Activated T-cell treated with anti-CD3 and anti-CD28 coated beads, Interleukin-2, amount 50 U/mL, for 72 hours (primary cell): ENCODE measurements around the gene TICAM2. TPM values are rescaled to one million over a fixed set of nuclear protein-coding genes. Genes with fewer than 3 reads are reported as not detected.

Experiments used
- ATAC-seq, 2 donors: fragments of 150-1000 bp; cut with Tn5 transposase; replicated peaks in 1 of 2; 2 replicates each; pipeline ENCODE4 v1.10.0; 2021; ENCODE audit warnings: moderate library complexity in 2 of 2, mild to moderate bottlenecking in 1 of 2
- DNase-seq, 2 donors: peaks; one replicate each; pipeline ENCODE4 v3.0.0; 2021 to 2022; ENCODE audit warnings: mixed read lengths in 1 of 2
- H3K27ac Mint-ChIP-seq: one replicate; pipeline ENCODE4 v1.8.0; 2022; ENCODE audit warnings: mild to moderate bottlenecking, moderate library complexity, mixed read lengths
- H3K27me3 Mint-ChIP-seq: one replicate; pipeline ENCODE4 v1.8.0; 2022; ENCODE audit warnings: low read depth, mixed read lengths
- H3K36me3 Mint-ChIP-seq, 2 donors: one replicate each; pipeline ENCODE4 v1.8.0; 2022; ENCODE audit warnings: mixed read lengths in 2 of 2, mild to moderate bottlenecking in 1 of 2; ENCODE audit not compliant: insufficient read depth in 2 of 2
- H3K4me1 Mint-ChIP-seq: one replicate; pipeline ENCODE4 v1.8.0; 2022; ENCODE audit warnings: low read depth, mixed read lengths
- H3K4me3 Mint-ChIP-seq, 2 donors: one replicate each; pipeline ENCODE4 v1.8.0; 2022; ENCODE audit warnings: mild to moderate bottlenecking in 2 of 2, mixed read lengths in 2 of 2, moderate library complexity in 2 of 2
- H3K9me3 Mint-ChIP-seq, 2 donors: one replicate each; pipeline ENCODE4 v1.8.0; 2022; ENCODE audit warnings: mixed read lengths in 2 of 2
- total RNA-seq, 2 donors: library from RNA; stranded (reverse); gene quantifications; one replicate each; pipeline ENCODE4 v1.2.3, GENCODE V29; 2022

The TICAM2 gene
- total RNA-seq, 2 donors from 2014 or later = 0.77 to 2.1 TPM

- H3K27me3 Mint-ChIP-seq = peaks cover 15% of the 10 kb centered on the region
- DNase-seq (no peak), ATAC-seq (no peak)
- H3K36me3 Mint-ChIP-seq = no peaks in the 10 kb centered on the region
- no peaks in the 10 kb centered on the region for H3K9me3 Mint-ChIP-seq
- peaks cover 18% of the 10 kb centered on the region for H3K4me1 Mint-ChIP-seq
- H3K27ac Mint-ChIP-seq = peak overlapping the region; percentile 68
- H3K4me3 Mint-ChIP-seq = peak overlapping the region in 1 of 2 donors; percentile 71
These were observed 25.1 kb upstream of the TICAM2 start for GRCh38 chr5:115627295-115627865.

GRCh38 chr5:115626445-115626823, 24.2 kb upstream of the TICAM2 start:
- Mint-ChIP-seq H3K36me3 (peaks cover 0 to 1% of the 10 kb centered on the region in 2 donors), H3K27ac (peak overlapping the region; percentile 93), H3K27me3 (peaks cover 8% of the 10 kb centered on the region), H3K4me3 (no peak overlapping the region), H3K9me3 (no peaks in the 10 kb centered on the region), H3K4me1 (peaks cover 25% of the 10 kb centered on the region)
- no peak for DNase-seq
- peak; percentile 22 to 34 for ATAC-seq

DNA sequence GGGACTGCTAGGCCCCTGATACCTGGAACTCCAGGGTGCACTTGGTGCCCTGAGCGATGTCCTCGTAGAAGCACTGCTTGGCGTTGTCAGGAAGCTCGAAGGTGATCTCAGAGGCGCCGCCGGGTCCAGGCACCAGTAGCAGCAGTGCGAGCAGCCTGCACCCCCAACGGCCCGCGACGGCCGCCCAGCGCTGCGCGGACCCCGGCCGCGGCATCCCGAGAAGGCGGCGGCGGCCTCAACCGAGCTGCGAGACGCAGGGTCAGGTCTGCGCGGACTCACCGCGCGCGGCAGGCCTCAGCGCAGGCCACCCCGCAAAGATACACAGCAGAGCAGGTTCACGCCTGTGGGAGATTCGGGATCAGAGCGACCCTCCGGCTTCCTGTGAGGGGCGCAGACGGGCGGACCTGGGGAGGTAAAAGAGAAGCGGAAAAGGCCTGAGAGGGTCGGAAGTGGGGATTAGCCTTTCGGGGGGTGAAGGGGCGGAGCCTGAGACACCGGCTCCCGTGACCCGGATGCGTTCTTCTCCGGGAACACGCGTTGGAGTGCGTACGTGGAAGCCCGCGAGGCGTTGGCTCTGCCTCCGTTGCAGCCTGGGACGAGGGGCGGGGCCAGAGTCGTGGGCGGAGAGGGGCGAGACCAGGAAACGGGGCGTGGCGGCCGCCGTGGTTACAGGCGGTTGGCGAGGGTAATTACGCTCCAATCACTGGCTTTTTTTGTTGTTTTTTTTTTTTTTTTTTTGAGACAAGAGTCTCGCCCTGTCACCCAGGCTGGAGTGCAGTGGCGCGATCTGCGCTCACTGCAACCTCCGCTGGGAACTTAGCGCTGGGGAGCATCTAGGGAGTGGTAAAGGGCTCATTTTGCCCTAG, 23.5 kb upstream of the TICAM2 start, which contains the start of gene TMED7:
TSS of gene TMED7 (minus strand) at position 458 of the 866 bp plus-strand sequence. CDS start at position 214, 244 bp downstream.
- no peak within 1 kb of the TSS for H3K4me3 Mint-ChIP-seq
- H3K36me3 Mint-ChIP-seq = peaks cover 0 to 2% of the 10 kb centered on the region in 2 donors
- ATAC-seq = peak; percentile 93
- peak within 1 kb of the TSS; percentile 93 for H3K27ac Mint-ChIP-seq
- no peaks in the 10 kb centered on the region for H3K9me3 Mint-ChIP-seq
- H3K27me3 Mint-ChIP-seq = peaks cover 8% of the 10 kb centered on the region
- peak; percentile 100 for DNase-seq
- peaks cover 28% of the 10 kb centered on the region for H3K4me1 Mint-ChIP-seq

- Mint-ChIP-seq H3K36me3 (peaks cover 0 to 8% of the 10 kb centered on the region in 2 donors), H3K27me3 (peaks cover 6% of the 10 kb centered on the region), H3K4me3 (no peak overlapping the region), H3K9me3 (no peaks in the 10 kb centered on the region), H3K27ac (no peak overlapping the region), H3K4me1 (peaks cover 28% of the 10 kb centered on the region)
- DNase-seq (no peak), ATAC-seq (no peak)
These were observed 22.7 kb upstream of the TICAM2 start for GRCh38 chr5:115624994-115625393.

DNA sequence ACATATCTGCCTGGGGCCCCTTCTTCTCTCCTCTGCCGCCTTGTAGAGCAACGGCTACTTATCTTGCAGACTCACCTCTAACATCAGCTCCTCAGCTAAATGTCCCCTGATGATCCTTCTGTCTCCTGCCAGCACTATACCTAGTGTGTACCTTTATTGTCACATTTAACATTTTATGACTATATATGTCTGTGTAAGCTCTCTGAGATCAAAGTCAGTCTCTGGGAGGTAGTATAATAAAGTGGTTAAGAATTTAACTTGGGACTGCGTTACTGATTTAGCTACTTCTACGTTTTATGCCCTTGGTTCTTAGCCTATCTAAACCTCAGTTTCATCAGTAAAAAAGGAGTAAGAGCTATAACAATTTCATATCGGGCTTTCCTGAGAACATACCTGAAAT, 21.4 kb upstream of the TICAM2 start:
- ATAC-seq = no peak
- peaks cover 0 to 8% of the 10 kb centered on the region in 2 donors for H3K36me3 Mint-ChIP-seq
- H3K27ac Mint-ChIP-seq = no peak overlapping the region
- no peak for DNase-seq
- H3K4me1 Mint-ChIP-seq = peaks cover 28% of the 10 kb centered on the region
- H3K9me3 Mint-ChIP-seq = no peaks in the 10 kb centered on the region
- H3K27me3 Mint-ChIP-seq = no peaks in the 10 kb centered on the region
- no peak overlapping the region for H3K4me3 Mint-ChIP-seq

DNA sequence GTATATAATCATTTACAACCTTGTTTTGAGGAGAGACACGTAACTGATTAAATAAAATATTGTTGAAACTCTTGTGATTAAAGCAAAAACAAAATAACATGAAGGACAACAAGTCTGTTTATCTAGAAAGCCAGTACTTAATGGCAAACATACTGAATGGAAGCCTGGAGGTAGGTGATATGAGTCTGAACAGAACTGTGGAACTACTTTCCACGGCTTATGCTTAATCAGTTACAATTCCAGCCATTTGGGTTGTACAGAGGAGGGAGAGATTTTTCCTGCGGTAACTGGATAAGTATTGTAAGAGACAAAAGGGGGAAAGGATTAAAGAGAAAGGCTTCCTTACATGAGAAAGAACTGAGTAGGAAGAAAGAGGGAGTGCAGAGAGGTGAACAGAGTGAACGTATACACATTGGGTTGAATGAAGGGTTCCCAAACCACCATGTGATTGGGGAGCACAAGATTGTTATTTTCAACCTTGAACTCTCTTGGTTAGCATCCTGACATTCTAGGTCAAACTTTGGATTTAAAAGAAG, 19.2 kb upstream of the TICAM2 start:
- ATAC-seq (no peak), DNase-seq (no peak)
- H3K4me1 Mint-ChIP-seq = peaks cover 18% of the 10 kb centered on the region
- H3K27ac Mint-ChIP-seq = peak overlapping the region; percentile 47
- no peaks in the 10 kb centered on the region for H3K9me3 Mint-ChIP-seq
- H3K36me3 Mint-ChIP-seq = peaks cover 4 to 15% of the 10 kb centered on the region in 2 donors
- H3K4me3 Mint-ChIP-seq = peak overlapping the region in 1 of 2 donors; percentile 12
- no peaks in the 10 kb centered on the region for H3K27me3 Mint-ChIP-seq

DNA sequence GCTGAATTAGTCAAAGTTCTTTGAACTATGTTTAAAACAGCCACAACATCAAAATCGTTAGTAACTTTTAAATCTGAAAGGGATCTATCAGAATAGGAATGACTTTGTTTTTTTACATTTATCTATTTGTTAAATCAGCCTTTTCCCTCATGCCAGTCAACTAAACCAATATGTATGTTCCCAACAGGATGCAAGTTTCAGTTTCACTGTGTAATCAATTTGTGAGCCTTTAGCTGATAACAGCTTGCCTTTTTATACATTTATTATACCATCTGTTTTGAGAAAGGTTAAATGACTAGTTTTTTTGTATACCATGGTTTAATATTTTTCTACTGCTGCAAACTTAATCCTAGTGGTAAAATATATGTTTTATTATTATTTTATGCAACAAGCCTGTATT, 14.6 kb upstream of the TICAM2 start:
- peaks cover 5 to 17% of the 10 kb centered on the region in 2 donors for H3K36me3 Mint-ChIP-seq
- ATAC-seq (no peak), DNase-seq (no peak)
- no peaks in the 10 kb centered on the region for H3K27me3 Mint-ChIP-seq
- no peak overlapping the region for H3K4me3 Mint-ChIP-seq
- H3K27ac Mint-ChIP-seq = no peak overlapping the region
- no peaks in the 10 kb centered on the region for H3K9me3 Mint-ChIP-seq
- peaks cover 11% of the 10 kb centered on the region for H3K4me1 Mint-ChIP-seq

GRCh38 chr5:115616472-115616871, 14.2 kb upstream of the TICAM2 start:
- Mint-ChIP-seq H3K36me3 (peaks cover 5 to 16% of the 10 kb centered on the region in 2 donors), H3K9me3 (no peaks in the 10 kb centered on the region), H3K4me3 (no peak overlapping the region), H3K27ac (no peak overlapping the region), H3K4me1 (peaks cover 9% of the 10 kb centered on the region), H3K27me3 (no peaks in the 10 kb centered on the region)
- ATAC-seq (no peak), DNase-seq (no peak)

DNA sequence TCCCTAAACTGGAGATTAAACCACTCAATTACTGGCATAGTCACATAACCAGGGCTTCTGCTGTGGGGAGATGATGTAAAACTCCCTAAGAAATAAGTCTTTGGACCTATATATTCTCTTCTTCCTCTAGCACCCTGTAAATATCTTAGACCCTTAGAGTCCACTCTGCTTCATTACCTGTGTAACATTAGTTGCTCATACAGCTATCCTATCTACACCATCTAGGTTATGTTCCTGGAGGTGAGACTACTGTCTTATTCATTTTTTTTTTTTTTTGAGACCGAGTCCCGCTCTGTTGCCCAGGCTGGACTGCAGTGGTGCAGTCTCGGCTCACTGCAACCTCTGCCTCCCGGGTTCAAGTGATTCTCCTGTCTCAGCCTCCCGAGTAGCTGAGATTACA, 9.6 kb upstream of the TICAM2 start:
- peaks cover 5 to 6% of the 10 kb centered on the region in 2 donors for H3K36me3 Mint-ChIP-seq
- peaks cover 5% of the 10 kb centered on the region for H3K4me1 Mint-ChIP-seq
- no peaks in the 10 kb centered on the region for H3K27me3 Mint-ChIP-seq
- ATAC-seq = no peak
- H3K4me3 Mint-ChIP-seq = no peak overlapping the region
- H3K9me3 Mint-ChIP-seq = no peaks in the 10 kb centered on the region
- no peak overlapping the region for H3K27ac Mint-ChIP-seq
- DNase-seq = no peak

DNA sequence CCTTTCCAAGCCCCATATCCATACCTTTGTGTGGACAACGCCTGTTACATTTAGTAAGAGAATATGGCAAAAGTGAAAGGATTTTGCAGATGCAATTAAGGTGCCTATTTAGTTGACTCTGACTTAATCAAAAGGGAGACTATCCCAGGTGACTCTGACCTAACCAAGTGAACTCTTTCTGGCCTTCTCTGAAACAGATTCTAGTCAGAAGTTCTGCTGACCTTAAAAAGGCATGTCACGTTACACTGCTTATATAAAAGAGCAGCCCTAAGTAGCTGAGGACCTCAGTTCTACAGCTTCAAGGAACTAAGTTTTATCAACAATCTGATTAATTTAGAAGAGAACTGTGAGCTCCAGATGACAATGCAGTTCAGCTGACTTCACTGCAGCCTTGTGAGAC, 5.7 kb upstream of the TICAM2 start:
- peaks cover 4 to 6% of the 10 kb centered on the region in 2 donors for H3K36me3 Mint-ChIP-seq
- no peak for DNase-seq
- H3K9me3 Mint-ChIP-seq = no peaks in the 10 kb centered on the region
- H3K4me3 Mint-ChIP-seq = no peak overlapping the region
- H3K27me3 Mint-ChIP-seq = no peaks in the 10 kb centered on the region
- H3K27ac Mint-ChIP-seq = no peak overlapping the region
- H3K4me1 Mint-ChIP-seq = peaks cover 6% of the 10 kb centered on the region
- ATAC-seq = no peak

DNA sequence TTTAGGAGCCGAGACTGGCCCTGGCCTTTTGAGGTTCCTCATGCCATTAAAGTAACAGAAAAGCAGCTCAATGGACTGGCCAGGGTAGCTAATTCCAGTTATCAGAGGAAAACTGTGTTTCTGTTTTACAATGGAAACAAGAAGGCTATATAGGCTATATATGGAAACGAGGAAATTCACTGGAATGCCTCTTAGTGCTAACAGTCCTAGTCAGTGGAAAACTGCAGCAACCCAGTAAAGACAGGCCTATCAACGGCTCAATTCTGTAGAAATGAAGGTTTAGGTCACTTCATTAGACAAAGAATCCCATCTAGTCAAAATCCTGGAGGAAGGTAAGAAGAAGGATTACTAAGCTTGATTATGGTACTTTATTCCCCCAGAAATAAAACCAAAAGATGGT, 3.2 kb upstream of the TICAM2 start:
- no peak overlapping the region for H3K27ac Mint-ChIP-seq
- peaks cover 4 to 6% of the 10 kb centered on the region in 2 donors for H3K36me3 Mint-ChIP-seq
- no peaks in the 10 kb centered on the region for H3K9me3 Mint-ChIP-seq
- H3K4me1 Mint-ChIP-seq = peaks cover 17% of the 10 kb centered on the region
- DNase-seq (no peak), ATAC-seq (no peak)
- H3K27me3 Mint-ChIP-seq = peaks cover 2% of the 10 kb centered on the region
- no peak overlapping the region for H3K4me3 Mint-ChIP-seq

DNA sequence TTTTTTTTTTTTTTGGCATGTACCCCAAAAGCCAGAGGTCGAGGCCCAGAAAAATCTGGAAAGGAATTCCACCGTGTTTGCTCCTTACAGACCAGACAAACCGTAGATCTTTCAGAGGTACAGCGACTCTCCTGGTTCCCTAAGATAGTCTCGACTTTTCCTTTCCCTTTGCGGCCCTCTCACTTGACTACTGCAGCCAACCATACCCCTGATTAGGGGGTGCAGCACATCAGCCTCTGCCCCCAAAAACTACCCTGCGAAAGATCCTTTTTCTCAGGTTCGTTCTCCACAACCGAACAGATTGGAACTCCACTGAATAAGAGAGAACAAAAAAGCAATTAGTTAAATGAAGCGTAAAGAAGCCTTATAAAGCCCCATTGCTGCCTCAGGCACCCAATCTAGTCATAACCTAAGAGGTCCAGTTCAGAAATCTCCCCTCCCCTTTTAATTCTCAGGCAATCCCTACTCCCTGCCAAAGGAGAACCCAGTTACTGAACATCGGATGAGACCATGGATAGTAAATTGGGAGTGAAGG, 379 bp upstream of the TICAM2 start:
- Mint-ChIP-seq H3K27ac (no peak overlapping the region), H3K4me1 (peaks cover 31% of the 10 kb centered on the region), H3K4me3 (peak overlapping the region; percentile 80 to 81), H3K27me3 (peaks cover 15% of the 10 kb centered on the region), H3K9me3 (no peaks in the 10 kb centered on the region), H3K36me3 (peaks cover 2 to 5% of the 10 kb centered on the region in 2 donors)
- DNase-seq (no peak), ATAC-seq (no peak)

- peak overlapping the region; percentile 39 to 60 for H3K4me3 Mint-ChIP-seq
- H3K27me3 Mint-ChIP-seq = peaks cover 20% of the 10 kb centered on the region
- peaks cover 31% of the 10 kb centered on the region for H3K4me1 Mint-ChIP-seq
- H3K36me3 Mint-ChIP-seq = peaks cover 2 to 4% of the 10 kb centered on the region in 2 donors
- peak overlapping the region; percentile 16 for H3K27ac Mint-ChIP-seq
- no peak for ATAC-seq
- no peak for DNase-seq
- H3K9me3 Mint-ChIP-seq = no peaks in the 10 kb centered on the region
These were observed 1.5 kb downstream of the TICAM2 start for GRCh38 chr5:115600766-115601165.
